WTC11 (cell line): ENCODE data around the gene CD28. TPM values are rescaled to one million over a fixed set of nuclear protein-coding genes. Genes with fewer than 3 reads are reported as not detected.

Source experiments
- ATAC-seq: fragments of 200-7000 bp; cut with Tn5 transposase; 2 replicates; pipeline ENCODE4 v1.10.0; 2021; ENCODE audit warnings: mild to moderate bottlenecking, moderate library complexity
- CTCF ChIA-PET: fragments of 300-600 bp; sonication (Branson Sonifier 250); formaldehyde crosslinking; loops from one replicate; lab custom pipeline; 2021; ENCODE audit warnings: antibody characterized with exemption; lab: Charles Lee
- POLR2A ChIA-PET: fragments of 350-600 bp; sonication (Branson Sonifier 250); formaldehyde crosslinking; loops from one replicate; lab custom pipeline; 2021; ENCODE audit warnings: antibody characterized with exemption; lab: Charles Lee
- DNase-seq: peaks from one replicate; pipeline ENCODE4 v3.0.0; 2021; ENCODE audit warnings: low spot score
- H3K27ac Mint-ChIP-seq: 2 replicates; pipeline ENCODE4 v1.8.0; 2021; ENCODE audit warnings: mixed read lengths
- H3K27me3 Mint-ChIP-seq: 2 replicates; pipeline ENCODE4 v1.8.0; 2021; ENCODE audit warnings: low read depth, mild to moderate bottlenecking, moderate library complexity, mixed read lengths
- H3K36me3 Mint-ChIP-seq: 2 replicates; pipeline ENCODE4 v1.8.0; 2021; ENCODE audit warnings: mixed read lengths
- H3K4me1 Mint-ChIP-seq: 2 replicates; pipeline ENCODE4 v1.8.0; 2022; ENCODE audit warnings: mixed read lengths
- H3K4me3 Mint-ChIP-seq: 2 replicates; pipeline ENCODE4 v1.8.0; 2021; ENCODE audit warnings: mild to moderate bottlenecking, moderate library complexity, mixed read lengths
- H3K9me3 Mint-ChIP-seq: 2 replicates; pipeline ENCODE4 v1.8.0; 2021; ENCODE audit warnings: mixed read lengths
- E2F1 ChIP-seq: sonication (generic); formaldehyde crosslinking; IDR thresholded peaks from 2 replicates; pipeline ENCODE4 v1.8.0; 2022; ENCODE audit warnings: mild to moderate bottlenecking, missing genetic modification reagents
- EMX1 ChIP-seq: fragments of 250-450 bp; sonication (Bioruptor Pico); IDR thresholded peaks from 2 replicates; pipeline ENCODE4 v1.8.0; 2021; ENCODE audit warnings: mild to moderate bottlenecking
- FOXK1 ChIP-seq: sonication (generic); formaldehyde crosslinking; IDR thresholded peaks from 2 replicates; pipeline ENCODE4 v1.8.0; 2022; ENCODE audit warnings: mild to moderate bottlenecking, moderate library complexity, missing genetic modification reagents
- GRHL2 ChIP-seq: fragments of 250-450 bp; sonication (Bioruptor Pico); IDR thresholded peaks from 2 replicates; pipeline ENCODE4 v1.8.0; 2022; ENCODE audit warnings: mild to moderate bottlenecking, moderate library complexity; ENCODE audit not compliant: insufficient replicate concordance, severe bottlenecking
- HMGXB4 ChIP-seq: sonication (generic); formaldehyde crosslinking; IDR thresholded peaks from 2 replicates; pipeline ENCODE4 v1.8.1; 2023; ENCODE audit warnings: mild to moderate bottlenecking, moderate library complexity, missing genetic modification reagents
- KAT7 ChIP-seq: sonication (generic); formaldehyde crosslinking; IDR thresholded peaks from 2 replicates; pipeline ENCODE4 v1.8.1; 2023; ENCODE audit warnings: missing genetic modification reagents, mild to moderate bottlenecking, borderline replicate concordance
- RELA ChIP-seq: sonication (generic); formaldehyde crosslinking; IDR thresholded peaks from 2 replicates; pipeline ENCODE4 v1.8.1; 2022; ENCODE audit warnings: missing genetic modification reagents, mild to moderate bottlenecking, borderline replicate concordance
- SP1 ChIP-seq: sonication (generic); formaldehyde crosslinking; conservative IDR thresholded peaks from 2 replicates; pipeline ENCODE4 v1.8.1; 2022; ENCODE audit warnings: missing genetic modification reagents
- TEAD1 ChIP-seq: sonication (generic); formaldehyde crosslinking; IDR thresholded peaks from 2 replicates; pipeline ENCODE4 v1.8.0; 2022; ENCODE audit warnings: mild to moderate bottlenecking, missing genetic modification reagents
- USF2 ChIP-seq: sonication (generic); formaldehyde crosslinking; IDR thresholded peaks from 2 replicates; pipeline ENCODE4 v1.8.1; 2023; ENCODE audit warnings: mild to moderate bottlenecking, missing genetic modification reagents, moderate library complexity
- ZBTB43 ChIP-seq: sonication (generic); formaldehyde crosslinking; IDR thresholded peaks from 2 replicates; pipeline ENCODE4 v1.8.1; 2023; ENCODE audit warnings: mild to moderate bottlenecking, missing genetic modification reagents
- ZNF263 ChIP-seq: sonication (generic); formaldehyde crosslinking; IDR thresholded peaks from 2 replicates; pipeline ENCODE4 v1.8.1; 2022; ENCODE audit warnings: low read depth, mild to moderate bottlenecking, moderate library complexity, missing genetic modification reagents
- ZNF396 ChIP-seq: fragments of 250-450 bp; sonication (Bioruptor Pico); IDR thresholded peaks from 2 replicates; pipeline ENCODE4 v1.8.0; 2021; ENCODE audit warnings: mild to moderate bottlenecking, moderate library complexity, borderline replicate concordance
- ZNF423 ChIP-seq: fragments of 250-450 bp; sonication (Bioruptor Pico); IDR thresholded peaks from 2 replicates; pipeline ENCODE4 v2.1.2; 2022; ENCODE audit warnings: mild to moderate bottlenecking, moderate library complexity
- total RNA-seq: library from RNA; stranded (reverse); gene quantifications from 3 replicates; pipeline ENCODE4 v1.2.3, GENCODE V29; 2021
- TF ChIP-seq, protein P1 (sequence below): fragments of 250-450 bp; sonication (Bioruptor Pico); conservative IDR thresholded peaks from 2 replicates; pipeline ENCODE4 v1.9.0; 2021; ENCODE audit warnings: mild to moderate bottlenecking
- TF ChIP-seq, protein P2 (sequence below): sonication (generic); formaldehyde crosslinking; IDR thresholded peaks from 2 replicates; pipeline ENCODE4 v1.8.0; 2023; ENCODE audit warnings: missing genetic modification reagents, mild to moderate bottlenecking, borderline replicate concordance
- TF ChIP-seq, protein P3 (sequence below): sonication (generic); formaldehyde crosslinking; IDR thresholded peaks from 2 replicates; pipeline ENCODE4 v1.8.1; 2022; ENCODE audit warnings: mild to moderate bottlenecking, missing genetic modification reagents, moderate library complexity, borderline replicate concordance
- TF ChIP-seq, protein P4 (sequence below): sonication (generic); formaldehyde crosslinking; IDR thresholded peaks from 2 replicates; pipeline ENCODE4 v1.8.0; 2023; ENCODE audit warnings: missing genetic modification reagents
- TF ChIP-seq, protein P5 (sequence below): fragments of 250-450 bp; sonication (Bioruptor Pico); IDR thresholded peaks from 2 replicates; pipeline ENCODE4 v1.9.0; 2021; ENCODE audit warnings: moderate library complexity, mild to moderate bottlenecking, inconsistent platforms, borderline replicate concordance

The CD28 gene
- total RNA-seq, 1 experiment from 2014 or later: 0.11 TPM

GRCh38 chr2:203751685-203752271 lies 45.3 kb downstream of the CD28 start:
- no peak overlapping the region for H3K4me3 Mint-ChIP-seq
- no peaks in the 10 kb centered on the region for H3K4me1 Mint-ChIP-seq
- no peaks in the 10 kb centered on the region for H3K27me3 Mint-ChIP-seq
- ATAC-seq: no peak
- CTCF ChIA-PET: no interaction called here
- H3K36me3 Mint-ChIP-seq: peaks cover 10% of the 10 kb centered on the region
- H3K27ac Mint-ChIP-seq: no peak overlapping the region
- POLR2A ChIA-PET: interaction anchor here (0.5 kb wide), 1 partner anchor 498 kb away, joined by 4 read pairs; no protein-coding TSS in a partner anchor
- TF ChIP-seq E2F1 (CRISPR knock-in tag): no peak
- TF ChIP-seq, protein P1, sequence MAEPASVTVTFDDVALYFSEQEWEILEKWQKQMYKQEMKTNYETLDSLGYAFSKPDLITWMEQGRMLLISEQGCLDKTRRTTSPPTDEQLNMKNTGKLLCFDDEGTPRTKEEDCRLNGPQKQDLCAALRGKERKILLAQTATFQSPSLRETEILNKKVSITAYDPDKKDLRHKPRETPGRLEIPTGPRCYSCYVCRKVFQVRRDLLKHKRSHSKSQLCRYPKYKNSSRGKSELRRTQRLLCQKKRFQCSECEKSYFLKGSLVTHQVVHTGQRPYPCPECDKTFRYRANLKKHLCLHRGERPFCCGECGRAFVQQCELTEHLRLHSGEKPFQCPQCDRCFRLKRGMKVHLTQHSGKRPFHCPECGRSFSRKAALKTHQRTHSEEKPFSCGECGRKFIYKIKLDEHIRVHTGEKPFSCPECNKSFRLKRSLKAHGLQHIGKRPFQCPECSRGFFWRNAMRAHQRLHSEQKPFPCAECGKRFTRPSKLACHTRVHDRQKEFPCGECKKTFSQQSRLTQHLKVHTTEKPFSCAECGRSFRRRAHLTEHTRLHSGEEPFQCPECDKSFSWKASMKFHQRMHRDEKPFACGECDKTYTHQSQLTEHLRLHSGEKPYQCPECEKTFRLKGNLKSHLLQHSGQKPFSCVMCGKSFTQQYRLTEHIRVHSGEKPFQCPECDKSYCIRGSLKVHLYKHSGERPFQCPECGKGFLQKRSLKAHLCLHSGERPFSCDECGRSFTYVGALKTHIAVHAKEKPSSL (CRISPR knock-in tag): no peak
- TF ChIP-seq GRHL2 (CRISPR knock-in tag): no peak
- no peak for TF ChIP-seq ZBTB43 (CRISPR knock-in tag)
- TF ChIP-seq, protein P2, sequence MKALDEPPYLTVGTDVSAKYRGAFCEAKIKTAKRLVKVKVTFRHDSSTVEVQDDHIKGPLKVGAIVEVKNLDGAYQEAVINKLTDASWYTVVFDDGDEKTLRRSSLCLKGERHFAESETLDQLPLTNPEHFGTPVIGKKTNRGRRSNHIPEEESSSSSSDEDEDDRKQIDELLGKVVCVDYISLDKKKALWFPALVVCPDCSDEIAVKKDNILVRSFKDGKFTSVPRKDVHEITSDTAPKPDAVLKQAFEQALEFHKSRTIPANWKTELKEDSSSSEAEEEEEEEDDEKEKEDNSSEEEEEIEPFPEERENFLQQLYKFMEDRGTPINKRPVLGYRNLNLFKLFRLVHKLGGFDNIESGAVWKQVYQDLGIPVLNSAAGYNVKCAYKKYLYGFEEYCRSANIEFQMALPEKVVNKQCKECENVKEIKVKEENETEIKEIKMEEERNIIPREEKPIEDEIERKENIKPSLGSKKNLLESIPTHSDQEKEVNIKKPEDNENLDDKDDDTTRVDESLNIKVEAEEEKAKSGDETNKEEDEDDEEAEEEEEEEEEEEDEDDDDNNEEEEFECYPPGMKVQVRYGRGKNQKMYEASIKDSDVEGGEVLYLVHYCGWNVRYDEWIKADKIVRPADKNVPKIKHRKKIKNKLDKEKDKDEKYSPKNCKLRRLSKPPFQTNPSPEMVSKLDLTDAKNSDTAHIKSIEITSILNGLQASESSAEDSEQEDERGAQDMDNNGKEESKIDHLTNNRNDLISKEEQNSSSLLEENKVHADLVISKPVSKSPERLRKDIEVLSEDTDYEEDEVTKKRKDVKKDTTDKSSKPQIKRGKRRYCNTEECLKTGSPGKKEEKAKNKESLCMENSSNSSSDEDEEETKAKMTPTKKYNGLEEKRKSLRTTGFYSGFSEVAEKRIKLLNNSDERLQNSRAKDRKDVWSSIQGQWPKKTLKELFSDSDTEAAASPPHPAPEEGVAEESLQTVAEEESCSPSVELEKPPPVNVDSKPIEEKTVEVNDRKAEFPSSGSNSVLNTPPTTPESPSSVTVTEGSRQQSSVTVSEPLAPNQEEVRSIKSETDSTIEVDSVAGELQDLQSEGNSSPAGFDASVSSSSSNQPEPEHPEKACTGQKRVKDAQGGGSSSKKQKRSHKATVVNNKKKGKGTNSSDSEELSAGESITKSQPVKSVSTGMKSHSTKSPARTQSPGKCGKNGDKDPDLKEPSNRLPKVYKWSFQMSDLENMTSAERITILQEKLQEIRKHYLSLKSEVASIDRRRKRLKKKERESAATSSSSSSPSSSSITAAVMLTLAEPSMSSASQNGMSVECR (CRISPR knock-in tag): no peak
- H3K9me3 Mint-ChIP-seq: peaks cover 29% of the 10 kb centered on the region
- no peak for DNase-seq

GRCh38 chr2:203756161-203756560 lies 49.7 kb downstream of the CD28 start:
- no peaks in the 10 kb centered on the region for H3K27me3 Mint-ChIP-seq
- ATAC-seq (no peak), DNase-seq (no peak)
- no peak overlapping the region for H3K4me3 Mint-ChIP-seq
- TF ChIP-seq, protein P3, sequence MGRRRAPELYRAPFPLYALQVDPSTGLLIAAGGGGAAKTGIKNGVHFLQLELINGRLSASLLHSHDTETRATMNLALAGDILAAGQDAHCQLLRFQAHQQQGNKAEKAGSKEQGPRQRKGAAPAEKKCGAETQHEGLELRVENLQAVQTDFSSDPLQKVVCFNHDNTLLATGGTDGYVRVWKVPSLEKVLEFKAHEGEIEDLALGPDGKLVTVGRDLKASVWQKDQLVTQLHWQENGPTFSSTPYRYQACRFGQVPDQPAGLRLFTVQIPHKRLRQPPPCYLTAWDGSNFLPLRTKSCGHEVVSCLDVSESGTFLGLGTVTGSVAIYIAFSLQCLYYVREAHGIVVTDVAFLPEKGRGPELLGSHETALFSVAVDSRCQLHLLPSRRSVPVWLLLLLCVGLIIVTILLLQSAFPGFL: no peak
- no peak for TF ChIP-seq RELA
- TF ChIP-seq USF2 (CRISPR knock-in tag): no peak
- no peak for TF ChIP-seq ZNF423 (CRISPR knock-in tag)
- TF ChIP-seq HMGXB4 (CRISPR knock-in tag): no peak
- no peak for TF ChIP-seq SP1 (CRISPR knock-in tag)
- no peak for TF ChIP-seq KAT7 (CRISPR knock-in tag)
- TF ChIP-seq TEAD1 (CRISPR knock-in tag): no peak
- TF ChIP-seq, protein P4, sequence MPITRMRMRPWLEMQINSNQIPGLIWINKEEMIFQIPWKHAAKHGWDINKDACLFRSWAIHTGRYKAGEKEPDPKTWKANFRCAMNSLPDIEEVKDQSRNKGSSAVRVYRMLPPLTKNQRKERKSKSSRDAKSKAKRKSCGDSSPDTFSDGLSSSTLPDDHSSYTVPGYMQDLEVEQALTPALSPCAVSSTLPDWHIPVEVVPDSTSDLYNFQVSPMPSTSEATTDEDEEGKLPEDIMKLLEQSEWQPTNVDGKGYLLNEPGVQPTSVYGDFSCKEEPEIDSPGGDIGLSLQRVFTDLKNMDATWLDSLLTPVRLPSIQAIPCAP (CRISPR knock-in tag): no peak
- TF ChIP-seq, protein P5, sequence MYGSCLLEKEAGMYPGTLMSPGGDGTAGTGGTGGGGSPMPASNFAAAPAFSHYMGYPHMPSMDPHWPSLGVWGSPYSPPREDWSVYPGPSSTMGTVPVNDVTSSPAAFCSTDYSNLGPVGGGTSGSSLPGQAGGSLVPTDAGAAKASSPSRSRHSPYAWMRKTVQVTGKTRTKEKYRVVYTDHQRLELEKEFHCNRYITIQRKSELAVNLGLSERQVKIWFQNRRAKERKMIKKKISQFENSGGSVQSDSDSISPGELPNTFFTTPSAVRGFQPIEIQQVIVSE (CRISPR knock-in tag): no peak
- TF ChIP-seq ZNF396 (CRISPR knock-in tag): no peak
- TF ChIP-seq ZNF263 (CRISPR knock-in tag): no peak
- no peak for TF ChIP-seq EMX1 (CRISPR knock-in tag)
- TF ChIP-seq FOXK1 (CRISPR knock-in tag): no peak
- no peak overlapping the region for H3K27ac Mint-ChIP-seq
- CTCF ChIA-PET: no interaction called here
- H3K9me3 Mint-ChIP-seq: peaks cover 32% of the 10 kb centered on the region
- POLR2A ChIA-PET: no interaction called here
- peaks cover 13% of the 10 kb centered on the region for H3K36me3 Mint-ChIP-seq
- peaks cover 12% of the 10 kb centered on the region for H3K4me1 Mint-ChIP-seq
